ENCODE measurements around the gene RAB39A. TPM values are rescaled to one million over a fixed set of nuclear protein-coding genes. Genes with fewer than 3 reads are reported as not detected.

Gene RAB39A
- total and polyA plus RNA-seq, 3 donors from 2014 or later, result 1.6 to 2.0 (median 1.9) TPM

DNA sequence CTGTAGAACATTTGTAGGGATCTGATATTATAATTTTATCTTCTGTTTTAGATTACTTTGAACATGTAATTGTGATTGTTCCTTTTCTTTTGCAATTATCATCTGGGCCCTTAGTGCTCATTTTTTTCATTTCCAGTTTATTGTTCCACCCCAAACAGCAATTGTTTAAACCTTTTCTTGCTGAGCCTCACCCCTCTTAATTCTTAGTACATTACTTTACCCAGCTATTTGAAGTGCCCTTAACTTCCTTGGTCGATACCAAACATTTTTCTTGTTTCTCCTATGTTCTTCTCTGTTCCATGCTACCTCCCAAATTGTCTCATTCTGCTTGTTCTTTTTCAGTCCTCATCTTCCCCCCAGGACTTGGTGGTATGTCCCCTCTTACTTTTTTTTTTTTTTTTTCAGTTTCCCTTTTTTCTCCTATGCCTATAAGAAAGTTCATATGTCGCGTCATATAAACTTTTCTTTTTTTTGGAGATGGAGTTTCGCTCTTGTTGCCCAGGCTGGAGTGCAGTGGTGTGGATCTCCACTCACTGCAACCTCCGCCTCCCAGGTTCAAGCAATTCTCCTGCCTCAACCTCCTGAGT lies 84.0 kb downstream of the RAB39A start:
- H3K4me1 ChIP-seq, result peaks cover 19% of the 10 kb centered on the region
- H3K27ac ChIP-seq, result no peak overlapping the region
- H3K9me3 ChIP-seq, result no peaks in the 10 kb centered on the region
- intact Hi-C loops (cut with DNase I; ENCODE audit: low total_unique reads), result no loop called here
- no peak for TF ChIP-seq POLR2A (IDR thresholded peaks at IDR 0.05)
- TF ChIP-seq, protein P1, sequence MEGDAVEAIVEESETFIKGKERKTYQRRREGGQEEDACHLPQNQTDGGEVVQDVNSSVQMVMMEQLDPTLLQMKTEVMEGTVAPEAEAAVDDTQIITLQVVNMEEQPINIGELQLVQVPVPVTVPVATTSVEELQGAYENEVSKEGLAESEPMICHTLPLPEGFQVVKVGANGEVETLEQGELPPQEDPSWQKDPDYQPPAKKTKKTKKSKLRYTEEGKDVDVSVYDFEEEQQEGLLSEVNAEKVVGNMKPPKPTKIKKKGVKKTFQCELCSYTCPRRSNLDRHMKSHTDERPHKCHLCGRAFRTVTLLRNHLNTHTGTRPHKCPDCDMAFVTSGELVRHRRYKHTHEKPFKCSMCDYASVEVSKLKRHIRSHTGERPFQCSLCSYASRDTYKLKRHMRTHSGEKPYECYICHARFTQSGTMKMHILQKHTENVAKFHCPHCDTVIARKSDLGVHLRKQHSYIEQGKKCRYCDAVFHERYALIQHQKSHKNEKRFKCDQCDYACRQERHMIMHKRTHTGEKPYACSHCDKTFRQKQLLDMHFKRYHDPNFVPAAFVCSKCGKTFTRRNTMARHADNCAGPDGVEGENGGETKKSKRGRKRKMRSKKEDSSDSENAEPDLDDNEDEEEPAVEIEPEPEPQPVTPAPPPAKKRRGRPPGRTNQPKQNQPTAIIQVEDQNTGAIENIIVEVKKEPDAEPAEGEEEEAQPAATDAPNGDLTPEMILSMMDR (IDR thresholded peaks at IDR 0.05), result no peak
- no peaks in the 10 kb centered on the region for H3K36me3 ChIP-seq (ENCODE audit: low read depth, missing control alignments)
- no peak for DNase-seq
- H3K27me3 ChIP-seq, result no peaks in the 10 kb centered on the region
- WGBS, 2 donors, result 91 to 95% methylated on average over 5 of the region's 5 CpGs
- no peak overlapping the region for H3K4me3 ChIP-seq

Other genes with a start within 250 kb of the RAB39A start
- not detected for gene SLN, start 216.4 kb upstream of the RAB39A start, total RNA-seq
- 31.6 TPM for gene SLN, start 216.4 kb upstream of the RAB39A start, polyA plus RNA-seq (ENCODE audit: insufficient read depth, low read depth, low replicate concordance)
- 10 to 100 TPM in 1 of 2 donors, 1 to 10 TPM in 1; 8.0 to 12.9 TPM for gene SLC35F2, start 69.7 kb upstream of the RAB39A start, total RNA-seq
- gene SLC35F2, start 69.7 kb upstream of the RAB39A start, polyA plus RNA-seq (ENCODE audit: insufficient read depth, low read depth, low replicate concordance), result 7.8 TPM
- 10 to 100 TPM; 31.2 to 34.6 TPM for gene CUL5, start 80.5 kb downstream of the RAB39A start, total RNA-seq
- gene CUL5, start 80.5 kb downstream of the RAB39A start, polyA plus RNA-seq (ENCODE audit: insufficient read depth, low read depth, low replicate concordance), result 9.5 TPM
- 10 to 100 TPM; 60.5 to 78.4 TPM for gene ACAT1, start 193.1 kb downstream of the RAB39A start, total RNA-seq
- 174 TPM for gene ACAT1, start 193.1 kb downstream of the RAB39A start, polyA plus RNA-seq (ENCODE audit: insufficient read depth, low read depth, low replicate concordance)

All from testis (tissue), 3 donors.